Heart right ventricle (tissue), 16 donors: Measurements from ENCODE around the gene SKIDA1. TPM values are rescaled to one million over a fixed set of nuclear protein-coding genes. Genes with fewer than 3 reads are reported as not detected.

ENCODE experiments used
- ATAC-seq, 8 donors: fragments of 200-7000 bp; cut with Tn5 transposase; one replicate each; pipeline ENCODE4 v1.9.1; 2020; ENCODE audit warnings: mild to moderate bottlenecking in 8 of 8, moderate library complexity in 8 of 8, moderate number of reproducible peaks in 1 of 8
- DNase-seq, 2 donors: peaks; one replicate each; pipeline ENCODE4 v3.0.0-alpha.2; 2020
- H3K27ac ChIP-seq, 10 donors: fragments of 200-600 bp; sonication (generic) in 2 of 10; one replicate each; pipeline versions ENCODE4 v1.5.0 to v1.8.0; 2020 to 2022; ENCODE audit warnings: mild to moderate bottlenecking in 3 of 10
- H3K27me3 ChIP-seq, 7 donors: fragments of 200-600 bp; one replicate each; pipeline ENCODE4 v1.8.0; 2021 to 2022; ENCODE audit warnings: mild to moderate bottlenecking in 2 of 7
- H3K36me3 ChIP-seq, 9 donors: fragments of 200-600 bp; sonication (generic) in 1 of 9; one replicate each; pipeline versions ENCODE4 v1.5.0 to v1.8.0; 2020 to 2022; ENCODE audit warnings: mild to moderate bottlenecking in 2 of 9
- H3K4me1 ChIP-seq, 9 donors: fragments of 200-600 bp; sonication (generic) in 1 of 9; one replicate each; pipeline versions ENCODE4 v1.5.0 to v1.8.0; 2020 to 2022; ENCODE audit warnings: mild to moderate bottlenecking in 4 of 9
- H3K4me3 ChIP-seq, 10 donors: fragments of 200-600 bp; sonication (generic) in 2 of 10; one replicate each; pipeline versions ENCODE4 v1.5.0 to v1.8.0; 2020 to 2022; ENCODE audit warnings: mild to moderate bottlenecking in 7 of 10, moderate library complexity in 2 of 10
- H3K9me3 ChIP-seq, 11 donors: fragments of 200-600 bp in 10 of 11; sonication (generic) in 2 of 11; one replicate each; pipeline versions ENCODE4 v1.5.0 to v1.8.0; 2013 to 2022; ENCODE audit warnings: mild to moderate bottlenecking in 2 of 11, control low read depth in 1 of 11, moderate library complexity in 1 of 11
- WGBS, 2 donors: extraction: QIAGEN DNeasy Blood & Tissue Kit; methylation state at CpG; one replicate each; pipeline ENCODE4 v1.1.7; 2013; ENCODE audit warnings: inconsistent platforms in 1 of 2; 5-methylcytosine and 5-hydroxymethylcytosine counted together
- intact Hi-C, 10 donors: fragments of 100-400 bp; cut with DNase I; formaldehyde crosslinking; loops; one replicate each; pipeline versions ENCODE4 v1.11.1 to v1.14.2; 2022
- polyA plus RNA-seq, 2 donors: library from polyadenylated mRNA; stranded (reverse); fragments of 200-250 nt; gene quantifications; one replicate each; pipeline ENCODE4 v1.2.3, GENCODE V29; 2013
- total RNA-seq, 10 donors: library from RNA; stranded (reverse); fragmentation: NEBNext Ultra II Directional in 3 of 10; extraction: Animal tissue kit (Norgen Biotek cat#: 25700) in 3 of 10; gene quantifications; one replicate each; pipeline versions ENCODE4 v1.2.1 to v1.2.4, GENCODE V29; 2021 to 2023
- TF ChIP-seq, protein P1 (sequence below), 9 donors: fragments of 200-600 bp; sonication (generic) in 2 of 9; IDR thresholded peaks; one replicate each; pipeline versions ENCODE4 v1.5.0 to v1.8.0; 2021 to 2022; ENCODE audit warnings: antibody characterized with exemption in 9 of 9, mild to moderate bottlenecking in 5 of 9, moderate library complexity in 1 of 9
- donor health status: Arrhythmogenic right ventricular cardiomyopathy.
- donor health status: ischemic (EF 13 %, LVEDD 7.1; RV severe dilation, severe dysfunction).
- donor health status: healthy with polysubstance abuse.
- donor health status: DM: no; HTN: yes; CAD: no.
- donor health status: DM: no; HTN: no; CAD: no.
- donor health status: ischemic (EF 25% LVEDD 6.9; RV normal size, moderate dysfunction).
- donor health status: ischemic (EF 25% LVEDD 5.7; RV mildly dilated, moderate dysfunction).
- donor health status: healthy.
- donor health status: DM: yes; HTN: yes; CAD: no.
- donor health status: Ischemic cardiomyopathy.
- donor health status: ischemic (EF 35%, LVEDD 5.7; RV mildly dilated, moderate dysfunction).
- donor health status: nonischemic (EF 11% LVEDD 7.7; RV severe dilation, severe dysfunction).
- donor health status: DM: yes; HTN: yes; CAD: no.
- donor health status: PGD.
- donor health status: ischemic (EF 29% LVEDD 5.4; RV normal size, mild dysfunction).
- donor health status: nonischemic (EF 23%, LVEDD 6.1; RV moderate dilation, normal function).

Gene SKIDA1
- total and polyA plus RNA-seq, 12 donors = 0.23 to 6.4 (median 2.6) TPM

DNA sequence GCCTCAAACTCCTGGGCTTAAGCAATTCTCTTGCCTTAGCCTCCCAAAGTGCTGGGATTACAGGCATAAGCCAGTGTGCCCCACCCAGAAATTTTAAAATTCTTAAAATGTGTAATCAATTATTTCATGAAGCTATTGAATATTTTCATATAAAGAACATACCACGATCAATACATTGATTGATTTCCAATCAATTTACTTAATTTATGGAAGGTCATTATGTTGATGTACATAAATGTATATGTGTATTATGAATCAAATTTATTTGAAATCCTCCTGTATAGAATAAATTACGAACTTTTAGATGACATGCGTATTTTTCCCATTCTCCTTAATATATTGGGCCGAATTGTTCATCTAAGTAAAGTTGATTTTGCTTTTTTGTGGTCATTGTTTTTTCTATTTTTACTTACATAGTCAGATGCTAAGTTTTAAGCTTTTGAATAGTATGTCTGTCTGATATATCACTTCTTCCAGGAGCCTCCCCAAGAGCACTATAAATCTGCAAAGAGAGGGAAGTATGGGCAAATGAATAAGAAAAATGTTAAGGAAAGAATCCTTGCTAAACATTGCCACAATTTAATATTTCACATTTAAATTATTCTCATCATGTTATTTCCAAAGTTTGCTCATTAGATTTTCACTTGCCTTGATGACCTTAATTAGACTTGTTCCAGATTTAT, 35.3 kb downstream of the SKIDA1 start:
- H3K9me3 ChIP-seq = no peaks in the 10 kb centered on the region
- DNase-seq (no peak), ATAC-seq (no peak)
- peaks cover 0 to 20% (median 0%) of the 10 kb centered on the region in 7 donors for H3K27me3 ChIP-seq
- H3K4me3 ChIP-seq = no peak overlapping the region
- intact Hi-C loops = loop anchor here in 8 of 10 donors (5.0 to 10.0 kb wide), 6 partner anchors 185 to 1495 kb away; partner anchors contain the start of gene BMI1 (in 2 of the 8)
- 96 to 98% methylated on average over 4 of the region's 4 CpGs for WGBS, 2 donors
- peaks cover 0 to 16% (median 6%) of the 10 kb centered on the region in 9 donors for H3K4me1 ChIP-seq
- TF ChIP-seq, protein P1, sequence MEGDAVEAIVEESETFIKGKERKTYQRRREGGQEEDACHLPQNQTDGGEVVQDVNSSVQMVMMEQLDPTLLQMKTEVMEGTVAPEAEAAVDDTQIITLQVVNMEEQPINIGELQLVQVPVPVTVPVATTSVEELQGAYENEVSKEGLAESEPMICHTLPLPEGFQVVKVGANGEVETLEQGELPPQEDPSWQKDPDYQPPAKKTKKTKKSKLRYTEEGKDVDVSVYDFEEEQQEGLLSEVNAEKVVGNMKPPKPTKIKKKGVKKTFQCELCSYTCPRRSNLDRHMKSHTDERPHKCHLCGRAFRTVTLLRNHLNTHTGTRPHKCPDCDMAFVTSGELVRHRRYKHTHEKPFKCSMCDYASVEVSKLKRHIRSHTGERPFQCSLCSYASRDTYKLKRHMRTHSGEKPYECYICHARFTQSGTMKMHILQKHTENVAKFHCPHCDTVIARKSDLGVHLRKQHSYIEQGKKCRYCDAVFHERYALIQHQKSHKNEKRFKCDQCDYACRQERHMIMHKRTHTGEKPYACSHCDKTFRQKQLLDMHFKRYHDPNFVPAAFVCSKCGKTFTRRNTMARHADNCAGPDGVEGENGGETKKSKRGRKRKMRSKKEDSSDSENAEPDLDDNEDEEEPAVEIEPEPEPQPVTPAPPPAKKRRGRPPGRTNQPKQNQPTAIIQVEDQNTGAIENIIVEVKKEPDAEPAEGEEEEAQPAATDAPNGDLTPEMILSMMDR (IDR thresholded peaks at IDR 0.05) = no peak
- no peak overlapping the region for H3K27ac ChIP-seq
- no peaks in the 10 kb centered on the region for H3K36me3 ChIP-seq

- Histone ChIP-seq H3K27ac (no peak overlapping the region), H3K4me1 (peaks cover 0 to 9% (median 0%) of the 10 kb centered on the region in 9 donors), H3K4me3 (no peak overlapping the region), H3K36me3 (no peaks in the 10 kb centered on the region), H3K27me3 (peaks cover 0 to 9% (median 0%) of the 10 kb centered on the region in 7 donors), H3K9me3 (no peaks in the 10 kb centered on the region)
- intact Hi-C loops = no loop called here
- TF ChIP-seq, protein P1 (IDR thresholded peaks at IDR 0.05) = no peak
- DNase-seq (no peak), ATAC-seq (no peak)
- 82 to 87% methylated on average over 5 of the region's 5 CpGs for WGBS, 2 donors
Observed at GRCh38 chr10:21488957-21489446, 36.5 kb downstream of the SKIDA1 start.

GRCh38 chr10:21488246-21488956, 37.1 kb downstream of the SKIDA1 start:
- H3K4me3 ChIP-seq = no peak overlapping the region
- no peak overlapping the region for H3K27ac ChIP-seq

More at GRCh38 chr10:21488246-21488956, 37.1 kb downstream of the SKIDA1 start:
- TF ChIP-seq, protein P1 (IDR thresholded peaks at IDR 0.05) = no peak
- 57 to 63% methylated on average over 6 of the region's 6 CpGs for WGBS, 2 donors
- intact Hi-C loops = no loop called here
- H3K27me3 ChIP-seq = peaks cover 0 to 3% (median 0%) of the 10 kb centered on the region in 7 donors
- DNase-seq (no peak), ATAC-seq (no peak)
- H3K4me1 ChIP-seq = peaks cover 0 to 5% (median 0%) of the 10 kb centered on the region in 9 donors
- H3K9me3 ChIP-seq = no peaks in the 10 kb centered on the region
- no peaks in the 10 kb centered on the region for H3K36me3 ChIP-seq
